HG03175 (cell line): ENCODE results near the gene TMIE.
"Not testable (repeated sequence)": the region's sequence is repeated elsewhere in the genome, so short reads cannot be mapped to it uniquely, and the experiment has no call there.

Experiments
- ATAC-seq: cut with Tn5 transposase; IDR thresholded peaks from one replicate; pipeline ENCODE4 v1.9.1; 2021; ENCODE audit warnings: mild to moderate bottlenecking, moderate library complexity; ENCODE audit not compliant: unreplicated experiment

Gene TMIE

GRCh38 chr3:46719044-46719565 is 17.9 kb downstream of the TMIE start:
- no peak for ATAC-seq

- ATAC-seq = no peak
Measured at GRCh38 chr3:46719735-46720271, 18.6 kb downstream of the TMIE start.

GRCh38 chr3:46721009-46721408 is 19.8 kb downstream of the TMIE start:
- ATAC-seq = no peak

GRCh38 chr3:46722443-46722842 is 21.3 kb downstream of the TMIE start:
- no peak for ATAC-seq

- ATAC-seq = no peak
Measured at GRCh38 chr3:46724424-46724823, 23.2 kb downstream of the TMIE start.

GRCh38 chr3:46725621-46726314 is 24.6 kb downstream of the TMIE start:
- ATAC-seq = no peak

GRCh38 chr3:46729038-46729437 is 27.8 kb downstream of the TMIE start:
- no peak for ATAC-seq

GRCh38 chr3:46730819-46731218 is 29.6 kb downstream of the TMIE start:
- no peak for ATAC-seq

GRCh38 chr3:46731795-46732194 is 30.6 kb downstream of the TMIE start:
- ATAC-seq = no peak

- no peak for ATAC-seq
Measured at GRCh38 chr3:46733026-46733800, 32.0 kb downstream of the TMIE start.

- ATAC-seq = no peak
Measured at GRCh38 chr3:46734773-46735172, 33.6 kb downstream of the TMIE start.

GRCh38 chr3:46736006-46736872 is 35.0 kb downstream of the TMIE start:
- no peak for ATAC-seq

GRCh38 chr3:46737329-46737731 is 36.1 kb downstream of the TMIE start:
- no peak for ATAC-seq

- not testable (repeated sequence) for ATAC-seq
Measured at GRCh38 chr3:46739565-46739964, 38.4 kb downstream of the TMIE start.

- no peak for ATAC-seq
Measured at GRCh38 chr3:46742992-46743585, 41.9 kb downstream of the TMIE start.

- no peak for ATAC-seq
Measured at GRCh38 chr3:46746711-46747110, 45.5 kb downstream of the TMIE start.

- ATAC-seq = no peak
Measured at GRCh38 chr3:46748170-46748569, 47.0 kb downstream of the TMIE start.

GRCh38 chr3:46749129-46749528 is 47.9 kb downstream of the TMIE start:
- no peak for ATAC-seq

- ATAC-seq = no peak
Measured at GRCh38 chr3:46750555-46751038, 49.4 kb downstream of the TMIE start.

- ATAC-seq = not testable (repeated sequence)
Measured at GRCh38 chr3:46753127-46753526, 51.9 kb downstream of the TMIE start.
